ENCODE measurements around the gene MED27.
"Not testable (repeated sequence)": the region's sequence is repeated elsewhere in the genome, so short reads cannot be mapped to it uniquely, and the experiment has no call there.

The MED27 gene

DNA sequence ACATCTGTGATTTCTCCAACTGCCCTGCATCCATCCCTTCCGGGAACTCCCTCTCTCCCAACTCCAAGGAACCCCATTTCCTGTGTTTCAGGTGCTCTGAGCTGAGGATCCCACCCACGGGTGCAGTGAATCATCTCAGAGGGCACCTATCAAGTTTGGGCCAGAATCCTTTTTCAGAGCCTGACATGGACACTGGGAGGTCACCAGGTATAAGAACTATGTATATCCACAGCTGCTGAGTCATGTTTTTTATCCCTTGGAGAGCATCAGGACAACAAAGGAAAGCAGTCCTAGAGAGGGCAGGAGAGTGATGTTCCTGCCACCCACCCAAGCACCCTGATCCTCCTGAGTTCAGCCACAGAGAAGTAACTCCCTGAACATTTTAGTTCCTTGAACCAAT lies 3.8 kb downstream of the MED27 start:
- no peak for DNase-seq (ENCODE audit: low spot score)

DNA sequence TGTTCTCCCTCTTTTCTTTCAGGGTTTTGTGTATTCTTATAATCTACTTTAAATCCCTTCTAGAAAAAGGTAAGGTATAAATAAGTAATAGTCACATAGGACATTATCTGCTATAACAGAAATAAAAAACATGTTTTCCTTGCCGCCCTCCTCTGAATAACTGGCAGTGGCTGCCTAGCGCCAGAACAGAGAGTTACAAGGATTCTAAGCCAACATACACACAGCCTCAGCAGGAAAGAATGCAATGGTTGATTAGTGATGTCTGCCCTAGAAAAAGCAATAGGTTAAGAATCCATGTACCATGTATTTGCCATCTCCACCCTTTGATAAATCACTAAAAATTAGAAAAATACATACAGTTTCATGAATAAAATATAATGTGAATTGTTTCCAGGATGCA lies 4.9 kb downstream of the MED27 start:
- DNase-seq (ENCODE audit: low spot score), result no peak

DNA sequence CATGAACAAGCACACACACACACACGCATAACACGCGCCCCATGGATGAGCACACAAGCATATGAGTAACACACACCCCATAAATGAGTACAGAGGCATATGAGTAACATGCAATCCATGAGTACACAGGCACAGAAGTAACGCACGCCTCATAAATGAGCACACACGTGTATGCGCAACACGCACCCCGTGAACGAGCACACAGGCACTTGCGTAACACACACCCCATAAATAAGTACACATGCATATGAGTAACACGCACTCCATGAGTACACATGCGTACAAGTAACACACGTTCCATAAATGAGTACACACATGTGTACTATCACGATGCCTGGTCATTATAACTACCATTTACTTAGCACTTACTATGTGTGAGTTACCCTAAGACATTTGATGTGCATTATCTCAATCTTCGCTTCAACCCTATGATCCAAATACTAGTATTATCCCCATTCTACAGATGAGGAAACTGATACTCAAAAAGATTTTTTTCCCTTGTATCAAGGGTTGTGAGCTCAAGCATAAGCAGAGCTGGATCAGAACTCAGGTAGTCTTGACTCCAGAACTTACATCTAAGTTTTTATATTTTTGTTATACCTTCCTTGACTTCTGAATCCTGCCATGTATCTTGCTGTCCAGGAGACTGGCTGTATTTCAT lies 7.7 kb downstream of the MED27 start:
- DNase-seq (ENCODE audit: low spot score), result no peak

DNA sequence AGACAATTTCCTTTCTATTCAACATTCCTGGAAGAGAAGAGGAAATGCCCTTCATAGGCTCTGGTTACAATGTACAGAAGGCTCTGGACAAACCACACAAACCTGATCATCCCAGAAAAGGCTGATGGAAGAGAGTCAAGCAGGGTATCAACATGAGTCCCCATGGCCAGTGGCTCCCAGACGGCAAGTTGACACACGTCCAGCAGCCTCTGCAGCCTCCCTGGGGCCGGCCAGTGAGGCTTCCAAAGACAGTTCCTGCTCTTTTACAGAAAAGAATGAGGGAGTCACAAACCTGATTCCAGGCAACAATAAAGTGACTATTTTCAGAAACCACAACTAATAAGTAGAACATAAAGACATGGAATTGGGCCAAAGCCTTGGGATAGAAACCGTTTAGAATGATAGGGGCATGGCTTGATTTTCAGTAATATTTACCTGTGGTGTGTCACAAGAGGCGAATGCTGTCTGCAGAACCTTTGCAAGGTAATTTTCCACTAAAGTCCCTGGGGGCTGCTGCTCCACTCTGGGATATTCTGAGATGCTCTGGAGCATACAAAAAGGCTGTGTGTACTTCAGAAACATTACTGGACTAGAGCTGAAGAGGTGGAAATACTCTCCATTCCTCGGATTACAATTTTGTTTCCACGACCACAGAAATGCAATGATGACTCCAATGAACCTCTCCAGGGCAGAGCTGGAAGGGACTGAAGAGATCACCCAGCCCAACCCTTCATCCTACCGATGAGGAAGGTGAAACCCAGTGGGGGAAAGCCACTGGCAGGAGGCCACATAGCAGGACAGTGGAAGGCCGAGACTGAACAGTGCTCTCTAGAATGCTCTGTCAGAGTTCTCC lies 10.4 kb downstream of the MED27 start:
- no peak for DNase-seq (ENCODE audit: low spot score)

DNA sequence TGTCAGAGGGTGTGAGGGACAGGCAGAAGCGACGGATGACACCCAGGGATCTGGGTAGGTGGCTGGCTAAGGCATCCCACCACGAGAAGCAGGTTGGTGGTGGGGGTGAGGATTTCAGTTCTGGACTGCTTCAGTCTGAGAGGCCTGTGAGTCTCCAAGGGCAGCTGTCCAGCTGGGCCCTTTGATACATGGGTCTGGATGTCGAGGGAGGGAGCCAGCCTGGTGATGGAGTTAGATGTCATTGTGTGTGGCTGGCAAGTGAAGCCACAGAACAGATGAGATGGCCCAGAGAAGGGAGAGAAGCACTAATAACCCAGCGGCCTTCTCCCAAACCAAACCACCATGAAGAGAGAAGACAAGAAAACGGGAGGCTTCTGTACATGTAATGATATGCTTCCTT lies 11.1 kb downstream of the MED27 start:
- DNase-seq (ENCODE audit: low spot score), result no peak

DNA sequence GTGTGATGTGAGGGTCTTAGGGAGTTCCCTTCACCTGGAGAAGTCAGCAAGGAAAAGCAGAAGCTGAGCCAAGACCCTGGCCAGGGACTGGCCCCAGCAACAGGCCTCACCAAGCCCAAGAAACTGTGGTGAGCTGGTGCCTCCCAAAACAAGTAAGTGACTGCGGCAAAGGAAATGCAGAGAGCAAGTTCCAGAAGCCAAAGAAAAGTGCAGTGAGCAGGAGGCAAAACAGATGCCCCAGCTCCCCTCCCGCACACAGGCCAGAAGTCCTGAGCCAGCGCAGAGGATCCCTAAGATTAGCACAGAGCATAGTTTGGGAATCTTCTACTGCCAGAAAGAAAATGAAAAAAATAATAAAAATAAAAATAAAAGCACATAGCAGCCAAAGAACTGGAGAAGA lies 13.2 kb downstream of the MED27 start:
- no peak for DNase-seq (ENCODE audit: low spot score)

DNA sequence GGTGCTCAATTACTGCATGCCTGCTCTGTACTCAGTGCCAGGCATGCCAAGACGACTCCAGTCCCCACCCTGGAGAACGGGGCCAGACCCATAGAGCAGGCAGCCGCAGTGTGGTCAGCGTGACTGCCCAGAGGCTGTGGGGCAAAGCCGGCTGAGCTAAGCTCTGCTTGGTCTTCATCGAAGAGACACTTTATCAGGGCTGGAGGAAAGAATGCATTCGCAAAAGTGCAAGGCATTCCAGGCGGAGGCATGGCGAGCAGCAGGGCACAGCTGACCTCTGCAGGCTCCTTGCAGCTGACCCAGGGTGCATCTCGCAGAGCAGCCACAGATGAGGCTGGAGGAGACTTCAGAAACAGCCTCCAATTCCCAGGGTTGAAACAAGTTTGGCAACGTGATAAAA lies 13.6 kb downstream of the MED27 start:
- DNase-seq (ENCODE audit: low spot score), result no peak

DNA sequence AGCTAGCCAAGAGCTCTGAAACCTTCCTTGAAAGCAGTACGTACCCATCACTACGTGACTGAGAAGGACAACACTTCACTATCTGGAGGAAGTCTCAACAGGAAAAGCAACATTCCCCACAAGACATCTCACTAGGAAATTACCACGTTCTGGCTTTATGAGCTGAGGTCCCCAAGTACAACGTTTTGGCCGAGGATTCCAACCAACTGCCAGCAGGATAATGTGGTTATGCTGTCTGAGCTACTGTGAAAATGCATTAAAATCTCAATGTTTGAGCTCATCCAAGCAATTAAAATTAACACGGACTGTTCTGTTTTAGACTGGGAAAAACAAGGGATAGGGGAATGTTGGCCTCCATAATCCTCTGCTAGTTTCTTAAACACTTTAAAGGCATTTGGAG lies 16.4 kb downstream of the MED27 start:
- no peak for DNase-seq (ENCODE audit: low spot score)

DNA sequence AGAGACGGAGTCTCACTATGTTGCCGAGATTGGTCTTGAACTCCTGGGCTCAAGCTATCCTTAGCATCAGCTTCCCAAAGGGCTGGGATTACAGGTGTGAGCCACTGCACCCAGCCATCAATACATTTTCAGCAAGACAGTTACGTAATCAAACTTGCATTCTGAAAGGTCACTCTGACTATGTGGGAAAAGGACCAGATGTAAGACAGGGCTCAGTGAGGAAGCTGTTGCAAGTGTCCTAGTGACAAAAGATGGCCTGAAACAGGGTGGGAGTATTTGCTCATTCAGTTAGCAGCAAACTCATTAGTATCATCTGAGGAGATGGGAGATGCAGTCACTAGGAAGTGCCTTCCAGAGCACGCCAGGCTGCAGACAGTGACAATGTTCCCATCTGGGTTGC lies 16.9 kb downstream of the MED27 start:
- no peak for DNase-seq (ENCODE audit: low spot score)

DNA sequence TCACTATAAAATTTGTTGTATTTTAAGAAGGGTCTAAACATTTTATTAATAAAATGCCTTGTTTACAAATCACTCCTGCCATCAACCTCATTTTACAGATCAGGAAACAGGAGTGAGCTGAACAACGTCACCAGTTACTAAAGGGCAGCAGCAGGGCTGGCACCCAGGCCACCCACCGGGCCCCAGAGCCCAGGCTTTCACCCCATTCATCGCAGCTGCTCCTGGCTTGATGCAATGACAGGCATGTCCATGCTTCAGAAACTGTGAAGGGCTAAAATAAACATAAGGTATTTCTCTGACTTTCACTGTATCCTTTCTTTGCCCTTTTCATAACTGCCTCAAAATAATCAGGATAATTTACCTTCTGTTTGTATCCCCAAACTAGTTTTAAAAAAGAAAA lies 18.1 kb downstream of the MED27 start:
- DNase-seq (ENCODE audit: low spot score), result no peak

DNA sequence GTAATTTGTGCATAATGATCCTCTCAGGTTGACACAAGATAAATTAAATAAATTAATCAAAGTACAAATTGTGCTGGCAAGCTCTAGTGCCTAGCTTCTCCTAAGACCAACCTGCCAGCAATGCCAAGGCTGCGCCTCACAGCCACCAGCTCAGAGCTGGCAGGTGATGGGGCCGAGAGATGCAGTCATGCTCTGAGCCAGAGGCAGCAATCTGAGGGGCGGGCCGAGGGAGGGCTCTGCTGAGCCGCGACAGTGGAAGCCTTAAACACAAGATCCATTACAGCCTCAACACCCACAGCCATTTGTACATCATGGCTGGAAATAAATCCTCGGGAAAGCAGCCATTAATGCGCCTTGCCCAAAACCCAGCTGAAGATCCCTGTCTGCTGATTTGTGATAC lies 20.3 kb downstream of the MED27 start:
- DNase-seq (ENCODE audit: low spot score), result no peak

DNA sequence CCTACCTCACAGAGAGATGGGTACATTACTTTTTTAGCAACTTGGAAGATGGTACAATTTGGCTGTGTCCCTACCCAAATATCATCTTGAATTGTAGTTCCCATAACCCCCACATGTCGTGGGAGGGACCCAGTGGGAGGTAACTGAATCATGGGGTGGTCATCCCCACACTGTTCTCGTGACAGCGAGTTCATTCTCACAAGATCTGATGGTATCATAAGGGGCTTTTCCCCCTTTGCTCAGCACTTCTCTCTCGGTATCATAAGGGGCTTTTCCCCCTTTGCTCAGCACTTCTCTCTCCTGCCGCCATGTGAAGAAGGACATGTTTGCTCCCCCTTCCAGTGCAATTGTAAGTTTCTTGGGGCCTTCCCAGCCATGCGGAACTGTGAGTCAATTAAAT lies 21.4 kb downstream of the MED27 start:
- not testable (repeated sequence) for DNase-seq (ENCODE audit: low spot score)

DNA sequence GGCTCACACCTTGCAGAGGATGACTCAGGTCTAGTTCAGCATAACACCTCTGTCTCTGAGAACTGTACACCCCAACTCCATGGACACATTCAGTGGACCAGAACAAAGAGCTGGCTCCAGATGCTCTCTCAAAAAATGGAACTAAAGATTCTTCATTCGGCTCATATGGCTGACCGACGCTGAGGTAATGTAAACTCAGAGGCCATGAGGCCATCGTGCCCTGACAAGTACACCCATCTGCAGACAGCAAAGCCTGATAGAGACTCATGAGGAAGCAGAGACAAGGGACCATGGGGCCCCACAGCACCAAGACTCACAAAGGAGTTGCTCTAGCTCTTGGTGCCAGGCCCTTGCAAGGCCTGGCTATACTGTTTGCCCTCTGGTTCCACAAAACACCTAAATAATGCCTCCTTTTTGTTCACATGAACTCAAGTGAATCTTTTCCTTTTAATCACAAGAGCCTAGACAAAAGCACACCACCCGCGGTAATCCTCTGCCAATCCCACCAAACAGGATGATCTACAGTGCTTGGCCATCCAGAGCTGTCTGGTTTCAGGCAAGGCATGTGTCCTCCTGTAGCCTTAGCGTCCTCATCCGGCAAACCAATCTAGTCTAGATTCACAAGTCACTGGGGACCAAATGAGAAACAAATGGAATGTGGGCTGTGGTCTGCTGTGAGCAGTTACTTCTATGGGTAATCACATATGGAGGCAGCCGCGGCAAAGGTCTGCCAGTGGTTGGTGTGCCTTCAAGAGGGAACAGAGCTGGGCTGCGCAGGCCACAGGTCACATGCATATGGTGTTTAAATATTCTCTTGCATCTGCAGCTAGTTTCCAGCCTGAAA lies 22.7 kb downstream of the MED27 start:
- DNase-seq (ENCODE audit: low spot score), result no peak

DNA sequence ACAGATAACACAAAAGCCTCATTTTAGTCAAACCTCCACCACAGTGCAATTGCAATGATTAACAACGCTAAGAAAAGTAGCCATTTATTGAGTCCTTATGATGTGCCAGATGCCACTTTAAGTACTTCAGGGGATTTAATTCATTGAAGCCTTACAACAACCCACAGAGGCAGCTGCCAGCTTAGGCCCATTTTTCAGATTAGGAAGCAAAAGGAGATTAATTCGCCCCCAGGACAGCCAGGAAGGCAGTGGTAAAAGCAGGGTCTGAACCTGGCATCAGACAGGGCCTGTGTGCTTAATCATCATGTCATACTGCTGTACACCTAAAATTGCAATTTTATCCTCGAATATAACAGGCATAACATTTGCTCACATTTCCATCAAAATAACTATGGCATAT lies 23.9 kb downstream of the MED27 start:
- no peak for DNase-seq (ENCODE audit: low spot score)

DNA sequence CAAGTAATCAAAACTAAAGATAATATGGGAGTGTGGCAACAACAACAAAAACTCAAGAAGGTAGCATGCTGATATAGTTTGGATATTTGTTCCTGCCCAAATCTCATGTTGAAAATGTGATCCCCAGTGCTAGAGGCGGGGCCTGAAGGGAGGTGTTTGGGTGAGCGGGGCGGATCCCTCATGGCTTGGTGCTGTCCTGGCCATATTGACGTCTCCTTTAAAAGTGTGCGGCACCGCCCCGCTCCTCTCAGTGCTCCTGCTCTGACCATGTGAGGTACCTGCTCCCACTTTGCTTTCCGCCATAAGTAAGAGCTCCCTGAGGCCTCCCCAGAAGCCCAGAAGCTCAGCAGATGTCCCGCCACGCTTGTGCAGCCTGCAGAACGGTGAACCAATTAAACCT lies 25.6 kb downstream of the MED27 start:
- DNase-seq (ENCODE audit: low spot score), result no peak

DNA sequence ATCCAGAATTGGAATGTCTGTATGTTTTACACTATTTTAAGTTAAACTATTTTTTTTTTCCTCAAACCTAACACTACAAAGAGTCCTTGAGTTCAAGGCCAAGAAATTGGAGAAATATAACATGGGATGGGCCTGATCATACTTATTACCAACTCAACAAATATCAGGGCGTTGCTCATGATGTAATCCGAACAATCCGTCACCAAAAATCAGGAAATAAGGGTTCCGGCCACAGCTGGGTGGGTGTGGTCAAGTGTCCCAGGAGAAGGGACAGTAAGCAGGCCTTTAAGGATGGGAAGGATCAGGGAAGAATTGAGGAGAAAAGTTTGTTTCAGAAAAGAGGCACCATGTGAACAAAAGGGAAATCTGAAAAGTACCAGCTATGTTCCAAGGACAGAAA lies 29.8 kb downstream of the MED27 start:
- DNase-seq (ENCODE audit: low spot score), result no peak

DNA sequence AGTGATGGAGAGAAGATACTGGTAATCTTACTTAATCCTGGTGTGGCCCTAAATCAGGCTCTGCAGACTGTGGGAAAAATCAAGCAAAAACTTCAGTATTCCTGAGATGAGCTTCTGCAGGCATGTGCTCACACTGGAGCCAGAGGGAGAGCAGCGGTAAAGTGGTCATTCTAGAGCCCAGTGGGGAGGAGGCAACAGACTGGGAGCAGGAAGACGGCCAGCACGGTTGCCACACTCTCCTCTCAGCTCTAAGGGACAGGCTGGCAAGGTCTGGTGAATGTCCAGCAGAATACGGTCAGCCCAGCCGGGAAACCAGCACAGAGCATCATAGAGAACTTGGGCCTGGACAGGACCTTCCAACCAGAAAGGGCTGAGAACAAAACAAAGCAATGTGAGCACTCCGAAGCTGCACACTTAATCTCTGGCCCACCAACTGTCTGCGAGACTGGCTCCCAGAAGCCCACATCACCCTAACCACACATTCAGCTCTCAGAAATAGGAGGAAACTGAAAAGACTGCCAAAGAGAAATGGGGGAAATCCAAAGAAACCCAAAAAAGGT lies 30.3 kb downstream of the MED27 start:
- no peak for DNase-seq (ENCODE audit: low spot score)

DNA sequence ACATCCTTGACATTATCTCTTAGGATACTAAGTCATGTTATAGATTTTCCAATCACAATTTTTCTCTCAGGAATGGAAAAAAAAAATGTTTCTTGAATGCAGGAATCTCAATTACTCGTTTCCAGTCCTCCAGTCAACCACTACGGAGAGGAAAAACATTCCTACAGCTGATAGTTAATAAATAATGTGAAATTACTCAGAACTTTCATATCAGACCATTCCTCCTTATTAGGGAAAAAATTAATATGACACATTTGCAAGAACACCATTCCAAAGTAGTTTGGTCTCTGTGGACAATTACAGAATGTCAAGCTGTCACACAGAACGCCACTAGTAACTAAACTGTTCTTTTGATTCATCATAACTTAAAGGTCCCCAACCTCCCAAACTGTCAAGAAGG lies 31.5 kb downstream of the MED27 start:
- no peak for DNase-seq (ENCODE audit: low spot score)

DNA sequence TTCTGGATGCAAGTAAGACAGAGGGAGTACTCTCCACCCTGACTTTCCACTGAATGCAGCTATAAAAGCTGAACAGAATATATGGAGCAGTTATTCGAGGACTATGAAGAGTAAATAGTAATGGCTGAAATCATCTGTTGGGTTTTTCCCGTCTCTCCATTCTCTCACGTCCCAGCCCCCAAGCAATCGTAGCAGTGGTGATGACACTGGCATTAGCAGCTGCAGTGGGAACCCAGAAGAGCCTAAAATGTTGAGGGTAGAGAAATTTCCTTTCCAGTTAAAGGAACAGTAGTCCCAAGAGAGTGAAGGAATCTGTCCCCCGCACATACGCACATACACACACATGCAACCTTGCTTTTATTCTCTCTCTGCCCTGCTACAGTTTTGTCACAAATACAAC lies 33.2 kb downstream of the MED27 start:
- DNase-seq (ENCODE audit: low spot score), result no peak

DNA sequence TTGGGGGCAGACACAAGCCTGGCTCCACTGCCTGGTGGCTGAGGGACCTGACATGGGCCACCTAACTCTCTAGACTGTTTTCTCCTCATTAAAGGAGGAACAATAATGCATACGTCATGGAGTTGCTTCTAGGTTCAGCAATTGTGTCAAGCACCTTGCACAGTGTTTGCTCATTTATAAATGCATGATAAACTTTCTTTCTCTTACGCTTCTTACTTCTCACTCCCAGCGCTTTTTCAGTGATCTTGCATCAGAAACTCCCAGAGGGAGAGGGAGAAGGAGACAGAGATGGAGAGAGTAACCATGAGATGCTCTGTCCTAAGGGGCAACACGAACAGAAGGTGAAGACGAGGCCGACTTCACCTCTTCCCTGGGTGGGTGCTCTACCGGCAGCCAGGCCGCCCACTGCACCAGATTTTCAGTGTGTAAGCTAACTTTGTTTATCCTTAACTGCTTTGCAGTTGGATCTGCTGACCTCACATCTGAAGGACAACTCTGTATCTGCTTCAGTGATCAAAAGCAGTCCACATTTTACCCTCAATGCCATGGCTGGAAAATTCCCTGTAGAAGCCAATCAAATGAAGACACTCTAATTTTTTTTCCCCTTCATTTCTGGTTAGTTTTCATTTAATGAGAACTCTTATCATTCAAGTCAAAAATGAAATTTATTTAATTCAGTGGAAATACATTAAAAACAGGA lies 35.3 kb downstream of the MED27 start:
- no peak for DNase-seq (ENCODE audit: low spot score)

DNA sequence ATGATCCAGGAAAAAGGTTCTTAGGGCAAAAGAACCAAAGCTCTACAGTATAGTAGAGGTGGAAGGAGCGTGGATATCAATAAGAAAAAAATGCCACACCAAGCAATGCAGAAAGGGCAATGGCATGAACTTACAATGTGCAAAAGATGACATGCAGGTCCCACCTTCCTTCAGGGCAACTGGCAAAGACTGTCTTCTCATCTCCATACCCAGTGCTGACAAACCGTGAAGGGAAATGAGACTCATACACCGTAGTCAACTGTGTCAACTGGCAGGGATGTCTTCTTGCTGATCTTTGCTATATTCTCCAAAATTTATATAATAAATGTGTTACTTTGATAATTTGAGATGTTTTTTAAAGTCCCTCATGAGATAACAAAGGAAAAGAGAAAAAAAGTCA lies 36.0 kb downstream of the MED27 start:
- no peak for DNase-seq (ENCODE audit: low spot score)

DNA sequence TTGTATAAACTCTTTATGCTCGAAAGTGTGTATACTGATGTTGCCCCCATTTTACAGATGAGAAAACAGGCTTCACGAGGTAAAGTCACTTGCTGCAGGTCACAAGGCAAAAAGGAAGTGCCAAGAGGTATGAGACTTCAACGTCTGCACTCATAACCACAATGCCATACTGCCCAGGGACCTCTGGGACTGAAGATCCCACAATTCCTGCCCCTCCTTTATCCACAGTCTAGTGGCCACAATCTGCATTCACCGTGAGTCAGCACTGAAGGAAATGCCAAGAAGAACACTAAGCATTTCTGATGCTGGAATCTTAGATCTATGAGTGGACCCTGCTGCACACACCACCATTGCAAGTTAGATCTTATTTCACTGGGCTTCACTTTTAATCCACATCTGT lies 37.3 kb downstream of the MED27 start:
- DNase-seq (ENCODE audit: low spot score), result no peak

All from hematopoietic multipotent progenitor cell treated with erythropoietin and hydrocortisone succinate and interleukin-3 and kit ligand, for 15 days (in vitro differentiated cells).